ENCODE measurements around the gene PTPRN2.
"Not testable (repeated sequence)": the region's sequence is repeated elsewhere in the genome, so short reads cannot be mapped to it uniquely, and the experiment has no call there.

The PTPRN2 gene

GRCh38 chr7:158431941-158432347, 155.7 kb downstream of the PTPRN2 start:
- DNase-seq = no peak

GRCh38 chr7:158431055-158431940, 156.3 kb downstream of the PTPRN2 start:
- DNase-seq = no peak

GRCh38 chr7:158430308-158431034, 157.2 kb downstream of the PTPRN2 start:
- DNase-seq = no peak

- DNase-seq = no peak
Measured at GRCh38 chr7:158428837-158429753, 158.5 kb downstream of the PTPRN2 start.

GRCh38 chr7:158428131-158428836, 159.3 kb downstream of the PTPRN2 start:
- no peak for DNase-seq

GRCh38 chr7:158425676-158426075, 161.9 kb downstream of the PTPRN2 start:
- DNase-seq = not testable (repeated sequence)

GRCh38 chr7:158424531-158424930, 163.1 kb downstream of the PTPRN2 start:
- no peak for DNase-seq

- DNase-seq = no peak
Measured at GRCh38 chr7:158424011-158424410, 163.6 kb downstream of the PTPRN2 start.

- no peak for DNase-seq
Measured at GRCh38 chr7:158422887-158423560, 164.6 kb downstream of the PTPRN2 start.

- DNase-seq = no peak
Measured at GRCh38 chr7:158422196-158422886, 165.3 kb downstream of the PTPRN2 start.

GRCh38 chr7:158421361-158421760, 166.3 kb downstream of the PTPRN2 start:
- DNase-seq = no peak

- DNase-seq = no peak
Measured at GRCh38 chr7:158420591-158421340, 166.9 kb downstream of the PTPRN2 start.

- DNase-seq = no peak
Measured at GRCh38 chr7:158419238-158419785, 168.3 kb downstream of the PTPRN2 start.

- not testable (repeated sequence) for DNase-seq
Measured at GRCh38 chr7:158418395-158418794, 169.2 kb downstream of the PTPRN2 start.

- DNase-seq = no peak
Measured at GRCh38 chr7:158416283-158416933, 171.2 kb downstream of the PTPRN2 start.

- DNase-seq = no peak
Measured at GRCh38 chr7:158415316-158415715, 172.3 kb downstream of the PTPRN2 start.

GRCh38 chr7:158414486-158414961, 173.1 kb downstream of the PTPRN2 start:
- DNase-seq = no peak

- DNase-seq = no peak
Measured at GRCh38 chr7:158414002-158414401, 173.6 kb downstream of the PTPRN2 start.
